GM12872 (cell line): Measurements from ENCODE around the gene CACNA1C.

Source experiments
- TF ChIP-seq, protein P1 (sequence below): IDR thresholded peaks from 3 replicates; pipeline ENCODE4 v1.5.1; 2011; ENCODE audit warnings: low read depth, mild to moderate bottlenecking, low read length, moderate library complexity; ENCODE audit not compliant: insufficient read depth

CACNA1C gene

DNA sequence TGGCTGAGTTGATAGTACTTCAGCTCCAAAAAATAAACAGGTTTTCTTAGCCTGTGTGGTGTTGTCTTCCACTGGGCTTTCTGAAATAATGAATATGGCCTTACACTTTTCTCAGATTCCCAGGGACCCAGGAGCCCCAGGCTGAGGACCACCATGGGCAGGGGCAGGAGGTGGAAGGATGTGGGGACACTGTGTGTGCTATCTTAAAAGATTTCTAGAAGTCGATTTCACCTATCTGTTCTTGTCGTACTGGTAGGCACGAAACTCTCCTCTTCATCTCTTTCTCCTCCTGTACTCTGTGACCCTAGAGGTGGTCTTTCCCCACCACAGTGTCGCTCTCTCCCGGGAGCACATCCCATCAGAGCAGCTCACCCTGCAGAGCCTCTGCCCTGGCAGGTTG is 634.3 kb downstream of the CACNA1C start:
- TF ChIP-seq, protein P1, sequence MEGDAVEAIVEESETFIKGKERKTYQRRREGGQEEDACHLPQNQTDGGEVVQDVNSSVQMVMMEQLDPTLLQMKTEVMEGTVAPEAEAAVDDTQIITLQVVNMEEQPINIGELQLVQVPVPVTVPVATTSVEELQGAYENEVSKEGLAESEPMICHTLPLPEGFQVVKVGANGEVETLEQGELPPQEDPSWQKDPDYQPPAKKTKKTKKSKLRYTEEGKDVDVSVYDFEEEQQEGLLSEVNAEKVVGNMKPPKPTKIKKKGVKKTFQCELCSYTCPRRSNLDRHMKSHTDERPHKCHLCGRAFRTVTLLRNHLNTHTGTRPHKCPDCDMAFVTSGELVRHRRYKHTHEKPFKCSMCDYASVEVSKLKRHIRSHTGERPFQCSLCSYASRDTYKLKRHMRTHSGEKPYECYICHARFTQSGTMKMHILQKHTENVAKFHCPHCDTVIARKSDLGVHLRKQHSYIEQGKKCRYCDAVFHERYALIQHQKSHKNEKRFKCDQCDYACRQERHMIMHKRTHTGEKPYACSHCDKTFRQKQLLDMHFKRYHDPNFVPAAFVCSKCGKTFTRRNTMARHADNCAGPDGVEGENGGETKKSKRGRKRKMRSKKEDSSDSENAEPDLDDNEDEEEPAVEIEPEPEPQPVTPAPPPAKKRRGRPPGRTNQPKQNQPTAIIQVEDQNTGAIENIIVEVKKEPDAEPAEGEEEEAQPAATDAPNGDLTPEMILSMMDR = no peak

DNA sequence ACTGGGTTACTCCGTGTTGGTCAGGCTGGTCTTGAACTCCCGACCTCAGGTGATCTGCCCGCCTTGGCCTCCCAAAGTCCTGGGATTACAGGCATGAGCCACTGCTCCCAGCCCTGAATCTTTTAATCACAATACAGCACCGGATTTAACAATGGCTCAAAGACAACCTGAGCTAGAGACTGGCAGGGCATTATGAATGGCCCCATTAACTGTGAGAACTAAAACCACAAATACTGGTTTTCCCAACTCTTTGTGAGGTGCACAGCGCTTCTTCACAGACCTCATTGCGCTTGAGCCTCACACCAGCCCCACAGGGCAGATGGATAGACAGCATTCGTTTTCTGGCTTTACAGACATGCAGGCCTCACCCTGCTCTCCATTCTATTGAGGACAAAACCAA is 634.9 kb downstream of the CACNA1C start:
- TF ChIP-seq, protein P1 = no peak

DNA sequence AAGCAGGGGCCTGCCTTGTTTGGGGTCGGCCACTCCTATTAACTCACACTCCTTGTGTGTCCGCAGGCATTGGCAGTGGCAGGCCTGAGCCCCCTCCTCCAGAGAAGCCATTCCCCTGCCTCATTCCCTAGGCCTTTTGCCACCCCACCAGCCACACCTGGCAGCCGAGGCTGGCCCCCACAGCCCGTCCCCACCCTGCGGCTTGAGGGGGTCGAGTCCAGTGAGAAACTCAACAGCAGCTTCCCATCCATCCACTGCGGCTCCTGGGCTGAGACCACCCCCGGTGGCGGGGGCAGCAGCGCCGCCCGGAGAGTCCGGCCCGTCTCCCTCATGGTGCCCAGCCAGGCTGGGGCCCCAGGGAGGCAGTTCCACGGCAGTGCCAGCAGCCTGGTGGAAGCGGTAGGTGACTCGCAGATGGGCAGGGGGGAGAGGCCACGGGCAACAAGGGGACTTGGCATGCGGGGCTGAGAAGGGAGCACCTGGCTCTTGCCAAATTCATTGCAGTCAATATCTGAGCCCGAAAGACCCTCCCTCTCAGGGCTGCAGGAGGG is 635.7 kb downstream of the CACNA1C start:
- TF ChIP-seq, protein P1 = no peak

DNA sequence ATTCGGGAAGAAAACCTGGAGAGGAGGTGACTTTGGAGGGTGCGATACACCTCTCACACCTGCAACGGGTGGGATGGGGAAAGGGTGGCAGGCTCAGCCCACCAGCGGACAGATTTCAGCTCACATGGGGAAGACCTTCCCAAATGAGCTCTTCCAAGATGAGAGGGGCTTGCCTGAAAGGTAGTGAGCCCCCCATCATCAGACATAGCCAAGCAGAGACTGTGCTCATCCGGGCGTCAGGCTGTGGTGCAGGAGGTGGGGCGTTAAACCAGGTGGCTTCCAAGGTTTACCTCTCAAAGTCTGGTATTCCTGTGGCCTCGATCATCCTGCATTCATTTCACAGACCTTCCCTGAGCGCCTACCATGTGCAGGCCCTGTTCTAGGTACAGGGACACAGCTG is 636.6 kb downstream of the CACNA1C start:
- TF ChIP-seq, protein P1 = no peak

DNA sequence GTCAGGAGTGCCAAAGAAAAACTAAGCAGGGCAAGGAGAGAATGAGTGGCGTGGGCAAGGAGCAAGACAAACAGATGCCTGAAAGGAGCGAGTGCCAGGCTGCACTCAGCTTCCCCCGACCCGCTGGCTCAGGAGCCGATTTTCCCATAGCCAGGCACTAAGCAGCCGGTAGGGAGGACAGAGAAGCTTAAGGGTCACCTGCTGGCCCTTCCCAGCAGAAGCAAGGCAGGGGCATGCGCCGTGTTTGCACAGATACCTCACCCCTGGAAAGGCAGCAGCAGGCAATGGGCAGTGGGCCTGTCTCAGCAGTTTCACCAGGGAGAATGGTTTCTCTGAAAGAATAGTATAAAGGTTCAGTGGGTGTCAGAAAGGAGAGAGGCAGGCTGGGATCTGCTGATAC is 637.1 kb downstream of the CACNA1C start:
- TF ChIP-seq, protein P1 = no peak

DNA sequence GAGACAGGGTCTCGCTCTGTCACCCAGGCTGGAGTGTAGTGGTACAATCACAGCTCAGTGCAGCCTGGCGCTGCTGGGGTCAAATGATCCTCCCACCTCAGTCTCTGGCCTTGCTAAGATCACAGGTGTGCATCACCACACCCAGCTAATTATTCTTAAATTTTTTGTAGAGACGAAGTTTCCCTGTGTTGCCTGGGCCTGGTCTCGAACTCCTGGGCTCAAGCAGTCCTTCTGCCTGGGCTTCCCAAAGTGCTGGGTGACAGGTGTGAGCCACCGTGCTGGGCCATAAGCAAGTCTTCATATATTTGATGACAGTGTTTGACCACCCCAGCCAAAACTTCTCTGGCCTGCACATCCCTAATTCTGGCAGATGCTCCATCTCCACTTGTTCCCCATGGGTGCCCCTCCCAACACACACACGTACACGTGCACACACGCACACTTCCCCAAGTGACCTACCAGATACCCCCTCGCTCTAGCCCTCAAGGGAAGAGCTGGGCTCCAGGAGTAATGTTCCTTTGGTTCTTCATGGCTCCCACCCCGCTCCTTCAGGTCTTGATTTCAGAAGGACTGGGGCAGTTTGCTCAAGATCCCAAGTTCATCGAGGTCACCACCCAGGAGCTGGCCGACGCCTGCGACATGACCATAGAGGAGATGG is 637.7 kb downstream of the CACNA1C start:
- TF ChIP-seq, protein P1 = no peak

DNA sequence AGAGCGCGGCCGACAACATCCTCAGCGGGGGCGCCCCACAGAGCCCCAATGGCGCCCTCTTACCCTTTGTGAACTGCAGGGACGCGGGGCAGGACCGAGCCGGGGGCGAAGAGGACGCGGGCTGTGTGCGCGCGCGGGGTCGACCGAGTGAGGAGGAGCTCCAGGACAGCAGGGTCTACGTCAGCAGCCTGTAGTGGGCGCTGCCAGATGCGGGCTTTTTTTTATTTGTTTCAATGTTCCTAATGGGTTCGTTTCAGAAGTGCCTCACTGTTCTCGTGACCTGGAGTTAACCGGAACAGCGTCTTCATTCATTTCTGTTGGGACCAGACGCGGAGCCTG is 638.2 kb downstream of the CACNA1C start:
- TF ChIP-seq, protein P1 = no peak
